ENCODE measurements around the gene VNN1.
"Not testable (repeated sequence)": the region's sequence is repeated elsewhere in the genome, so short reads cannot be mapped to it uniquely, and the experiment has no call there.

Gene VNN1

DNA sequence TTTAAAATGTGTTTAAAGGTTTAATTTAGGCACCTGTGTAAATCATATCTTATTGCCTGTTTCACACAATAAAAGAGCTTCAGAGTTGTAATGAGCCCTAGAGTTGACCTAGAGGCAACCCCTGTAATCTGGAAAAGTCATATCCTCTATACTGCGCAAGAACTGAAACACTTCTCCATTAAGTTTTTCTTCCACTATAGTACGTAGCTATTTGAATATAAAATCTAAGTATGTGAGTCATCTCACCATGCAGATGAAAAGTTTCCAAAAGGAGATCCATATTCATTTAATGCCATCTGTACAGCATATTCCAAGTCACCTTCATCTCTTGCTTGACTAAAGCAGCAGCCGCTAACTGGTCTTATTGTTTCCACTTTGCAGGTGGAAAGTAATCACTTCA, 28.8 kb downstream of the VNN1 start:
- Histone ChIP-seq H3K4me2 (ENCODE audit: low read depth, low read length, poor library complexity, severe bottlenecking) (no peak overlapping the region), H3K27me3 (ENCODE audit: low read length) (no peaks in the 10 kb centered on the region)
- no peak for TF ChIP-seq EZH2phosphoT487 (conservative IDR thresholded peaks at IDR 0.05; ENCODE audit: low read length)
- TF ChIP-seq, protein P1, sequence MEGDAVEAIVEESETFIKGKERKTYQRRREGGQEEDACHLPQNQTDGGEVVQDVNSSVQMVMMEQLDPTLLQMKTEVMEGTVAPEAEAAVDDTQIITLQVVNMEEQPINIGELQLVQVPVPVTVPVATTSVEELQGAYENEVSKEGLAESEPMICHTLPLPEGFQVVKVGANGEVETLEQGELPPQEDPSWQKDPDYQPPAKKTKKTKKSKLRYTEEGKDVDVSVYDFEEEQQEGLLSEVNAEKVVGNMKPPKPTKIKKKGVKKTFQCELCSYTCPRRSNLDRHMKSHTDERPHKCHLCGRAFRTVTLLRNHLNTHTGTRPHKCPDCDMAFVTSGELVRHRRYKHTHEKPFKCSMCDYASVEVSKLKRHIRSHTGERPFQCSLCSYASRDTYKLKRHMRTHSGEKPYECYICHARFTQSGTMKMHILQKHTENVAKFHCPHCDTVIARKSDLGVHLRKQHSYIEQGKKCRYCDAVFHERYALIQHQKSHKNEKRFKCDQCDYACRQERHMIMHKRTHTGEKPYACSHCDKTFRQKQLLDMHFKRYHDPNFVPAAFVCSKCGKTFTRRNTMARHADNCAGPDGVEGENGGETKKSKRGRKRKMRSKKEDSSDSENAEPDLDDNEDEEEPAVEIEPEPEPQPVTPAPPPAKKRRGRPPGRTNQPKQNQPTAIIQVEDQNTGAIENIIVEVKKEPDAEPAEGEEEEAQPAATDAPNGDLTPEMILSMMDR (IDR thresholded peaks at IDR 0.05; ENCODE audit: insufficient read depth, low read length, poor library complexity, severe bottlenecking), result no peak

DNA sequence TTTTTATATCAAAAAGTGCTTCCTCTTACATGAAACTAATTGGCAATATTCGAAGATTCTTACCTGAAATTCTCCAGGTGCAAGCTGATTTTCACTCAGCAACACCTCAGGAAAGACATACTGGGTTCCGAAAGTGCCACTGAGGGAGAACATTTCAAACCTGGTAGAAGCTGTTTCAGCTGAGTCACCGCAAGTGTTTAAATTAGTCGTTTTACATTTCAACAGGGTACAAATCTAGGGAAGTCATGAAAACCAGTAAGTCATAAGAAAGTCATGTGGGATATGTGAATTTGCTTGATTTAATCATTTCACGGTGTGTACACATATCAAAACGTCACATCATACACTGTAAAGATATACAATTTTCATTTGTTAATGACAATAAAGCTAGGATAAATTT, 29.6 kb downstream of the VNN1 start:
- TF ChIP-seq, protein P1 (IDR thresholded peaks at IDR 0.05; ENCODE audit: insufficient read depth, low read length, poor library complexity, severe bottlenecking), result no peak
- no peak for TF ChIP-seq EZH2phosphoT487 (conservative IDR thresholded peaks at IDR 0.05; ENCODE audit: low read length)
- Histone ChIP-seq H3K9ac (ENCODE audit: low read length) (no peak overlapping the region), H3K4me3 (ENCODE audit: insufficient read depth, low read length, poor library complexity, severe bottlenecking) (no peak overlapping the region), H3K4me2 (ENCODE audit: low read depth, low read length, poor library complexity, severe bottlenecking) (no peak overlapping the region), H3K9me3 (ENCODE audit: insufficient read depth, low read length) (no peaks in the 10 kb centered on the region), H2AFZ (ENCODE audit: low read depth, low read length, severe bottlenecking) (no peak overlapping the region), H3K9me2 (replicated peaks; ENCODE audit: insufficient read depth, low read length) (no peaks in the 10 kb centered on the region), H3K36me3 (ENCODE audit: low read length) (no peaks in the 10 kb centered on the region), H3K79me2 (ENCODE audit: insufficient read depth, low read length) (no peaks in the 10 kb centered on the region), H4K20me1 (ENCODE audit: low read depth, low read length) (no peaks in the 10 kb centered on the region), H3K27me3 (ENCODE audit: low read length) (no peaks in the 10 kb centered on the region), H3F3A (ENCODE audit: insufficient read depth) (no peaks in the 10 kb centered on the region), H3K27ac (ENCODE audit: low read depth, low read length) (no peak overlapping the region)

More for the DNA sequence above, 28.8 kb downstream of the VNN1 start:
- H3K36me3 ChIP-seq (ENCODE audit: low read length), result no peaks in the 10 kb centered on the region
- H3F3A ChIP-seq (ENCODE audit: insufficient read depth), result no peaks in the 10 kb centered on the region
- H3K9me2 ChIP-seq (replicated peaks; ENCODE audit: insufficient read depth, low read length), result no peaks in the 10 kb centered on the region
- no peak overlapping the region for H3K4me3 ChIP-seq (ENCODE audit: insufficient read depth, low read length, poor library complexity, severe bottlenecking)
- no peaks in the 10 kb centered on the region for H3K79me2 ChIP-seq (ENCODE audit: insufficient read depth, low read length)
- H4K20me1 ChIP-seq (ENCODE audit: low read depth, low read length), result no peaks in the 10 kb centered on the region
- no peak overlapping the region for H2AFZ ChIP-seq (ENCODE audit: low read depth, low read length, severe bottlenecking)
- H3K27ac ChIP-seq (ENCODE audit: low read depth, low read length), result no peak overlapping the region
- no peaks in the 10 kb centered on the region for H3K9me3 ChIP-seq (ENCODE audit: insufficient read depth, low read length)
- H3K9ac ChIP-seq (ENCODE audit: low read length), result no peak overlapping the region

DNA sequence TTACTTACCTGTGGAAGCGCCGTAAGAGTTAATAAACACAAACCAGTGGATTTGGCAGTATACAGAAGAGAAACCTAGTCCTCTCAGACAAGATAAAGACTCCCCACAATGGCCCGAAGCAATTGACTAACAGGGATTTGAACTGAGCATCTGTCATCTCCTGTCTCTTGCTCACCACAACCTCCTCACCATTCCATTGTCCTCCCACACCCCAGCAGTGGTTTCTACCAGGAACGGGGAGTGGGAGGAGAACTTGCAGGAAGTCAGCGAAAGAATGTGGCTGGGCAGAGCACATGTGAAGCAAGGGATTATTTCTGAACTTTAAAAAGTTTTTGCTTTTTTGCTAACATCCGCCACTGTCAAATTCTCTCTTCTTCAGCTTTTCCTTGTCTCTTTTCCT, 30.3 kb downstream of the VNN1 start:
- no peak overlapping the region for H2AFZ ChIP-seq (ENCODE audit: low read depth, low read length, severe bottlenecking)
- H3K27ac ChIP-seq (ENCODE audit: low read depth, low read length), result no peak overlapping the region

DNA sequence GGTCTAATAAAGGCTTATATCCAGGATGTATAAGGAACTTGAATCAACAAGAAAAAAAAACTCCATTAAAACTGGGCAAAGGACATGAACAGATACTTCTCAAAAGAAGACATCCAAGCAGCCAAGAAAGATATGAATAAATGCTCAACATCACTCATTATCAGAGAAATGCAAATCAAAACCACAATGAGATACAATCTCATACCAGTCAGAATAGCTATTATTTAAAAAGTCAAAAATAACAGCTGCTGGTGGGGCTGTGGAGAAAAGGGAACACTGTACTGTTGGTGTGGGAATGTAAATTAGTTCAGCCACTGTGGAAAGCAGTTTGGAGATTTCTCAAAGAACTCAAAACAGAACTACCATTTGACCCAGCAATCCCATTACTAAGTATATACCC, 34.8 kb downstream of the VNN1 start:
- not testable (repeated sequence) for H3F3A ChIP-seq (ENCODE audit: insufficient read depth); H3K9me3 ChIP-seq (ENCODE audit: insufficient read depth, low read length); H3K9me2 ChIP-seq (replicated peaks; ENCODE audit: insufficient read depth, low read length); H3K36me3 ChIP-seq (ENCODE audit: low read length); H3K4me3 ChIP-seq (ENCODE audit: insufficient read depth, low read length, poor library complexity, severe bottlenecking); H3K27me3 ChIP-seq (ENCODE audit: low read length); H3K4me2 ChIP-seq (ENCODE audit: low read depth, low read length, poor library complexity, severe bottlenecking); H3K27ac ChIP-seq (ENCODE audit: low read depth, low read length); H2AFZ ChIP-seq (ENCODE audit: low read depth, low read length, severe bottlenecking); H3K9ac ChIP-seq (ENCODE audit: low read length); H4K20me1 ChIP-seq (ENCODE audit: low read depth, low read length); H3K79me2 ChIP-seq (ENCODE audit: insufficient read depth, low read length)

More for the DNA sequence above, 30.3 kb downstream of the VNN1 start:
- H3K9me2 ChIP-seq (replicated peaks; ENCODE audit: insufficient read depth, low read length), result no peaks in the 10 kb centered on the region
- no peaks in the 10 kb centered on the region for H3K36me3 ChIP-seq (ENCODE audit: low read length)
- H4K20me1 ChIP-seq (ENCODE audit: low read depth, low read length), result no peaks in the 10 kb centered on the region
- H3K4me3 ChIP-seq (ENCODE audit: insufficient read depth, low read length, poor library complexity, severe bottlenecking), result no peak overlapping the region
- H3K9ac ChIP-seq (ENCODE audit: low read length), result no peak overlapping the region
- H3F3A ChIP-seq (ENCODE audit: insufficient read depth), result no peaks in the 10 kb centered on the region
- no peak overlapping the region for H3K4me2 ChIP-seq (ENCODE audit: low read depth, low read length, poor library complexity, severe bottlenecking)
- no peaks in the 10 kb centered on the region for H3K9me3 ChIP-seq (ENCODE audit: insufficient read depth, low read length)
- H3K79me2 ChIP-seq (ENCODE audit: insufficient read depth, low read length), result no peaks in the 10 kb centered on the region
- H3K27me3 ChIP-seq (ENCODE audit: low read length), result no peaks in the 10 kb centered on the region
- TF ChIP-seq, protein P1 (IDR thresholded peaks at IDR 0.05; ENCODE audit: insufficient read depth, low read length, poor library complexity, severe bottlenecking), result no peak
- no peak for TF ChIP-seq EZH2phosphoT487 (conservative IDR thresholded peaks at IDR 0.05; ENCODE audit: low read length)

All from SU-DHL-6 (cell line).